ENCODE measurements around the gene PADI3. TPM values are rescaled to one million over a fixed set of nuclear protein-coding genes. Genes with fewer than 3 reads are reported as not detected.

PADI3 gene
- total RNA-seq, 2 donors from 2014 or later, result not detected

DNA sequence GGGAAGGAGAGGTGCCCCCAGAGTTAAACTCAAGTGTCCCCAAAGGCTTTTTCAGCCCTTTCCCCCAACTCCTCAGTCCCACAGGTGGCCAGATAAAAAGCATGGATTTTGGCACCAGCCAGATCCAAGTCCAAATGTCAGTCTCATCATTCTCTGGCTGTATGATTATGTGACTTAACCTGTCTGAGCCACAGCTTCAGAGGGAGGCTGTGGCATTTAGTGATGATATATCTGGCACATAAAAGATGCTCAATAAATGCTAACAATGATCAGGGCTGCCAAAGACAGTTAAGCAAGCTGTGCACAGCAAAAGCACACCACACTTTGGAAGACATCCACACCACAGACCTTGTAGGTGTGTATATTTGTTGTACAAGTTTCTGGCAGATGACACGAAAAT, 5.6 kb upstream of the PADI3 start:
- DNase-seq (no peak), ATAC-seq (no peak)
- no peak overlapping the region for H3K27ac ChIP-seq
- H3K9me3 ChIP-seq, result no peaks in the 10 kb centered on the region
- no peaks in the 10 kb centered on the region for H3K4me1 ChIP-seq
- intact Hi-C loops (cut with DNase I), result loop anchor here (5.0 kb wide), 1 partner anchor 111 kb away; no protein-coding TSS in a partner anchor
- H3K27me3 ChIP-seq, result no peaks in the 10 kb centered on the region
- no peaks in the 10 kb centered on the region for H3K36me3 ChIP-seq (replicated peaks in 1 of 2; ENCODE audit: insufficient read depth in 1 of 2, low read depth in 2 of 2)
- TF ChIP-seq, protein P1, sequence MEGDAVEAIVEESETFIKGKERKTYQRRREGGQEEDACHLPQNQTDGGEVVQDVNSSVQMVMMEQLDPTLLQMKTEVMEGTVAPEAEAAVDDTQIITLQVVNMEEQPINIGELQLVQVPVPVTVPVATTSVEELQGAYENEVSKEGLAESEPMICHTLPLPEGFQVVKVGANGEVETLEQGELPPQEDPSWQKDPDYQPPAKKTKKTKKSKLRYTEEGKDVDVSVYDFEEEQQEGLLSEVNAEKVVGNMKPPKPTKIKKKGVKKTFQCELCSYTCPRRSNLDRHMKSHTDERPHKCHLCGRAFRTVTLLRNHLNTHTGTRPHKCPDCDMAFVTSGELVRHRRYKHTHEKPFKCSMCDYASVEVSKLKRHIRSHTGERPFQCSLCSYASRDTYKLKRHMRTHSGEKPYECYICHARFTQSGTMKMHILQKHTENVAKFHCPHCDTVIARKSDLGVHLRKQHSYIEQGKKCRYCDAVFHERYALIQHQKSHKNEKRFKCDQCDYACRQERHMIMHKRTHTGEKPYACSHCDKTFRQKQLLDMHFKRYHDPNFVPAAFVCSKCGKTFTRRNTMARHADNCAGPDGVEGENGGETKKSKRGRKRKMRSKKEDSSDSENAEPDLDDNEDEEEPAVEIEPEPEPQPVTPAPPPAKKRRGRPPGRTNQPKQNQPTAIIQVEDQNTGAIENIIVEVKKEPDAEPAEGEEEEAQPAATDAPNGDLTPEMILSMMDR (IDR thresholded peaks at IDR 0.05), result no peak
- no peak for TF ChIP-seq POLR2A (IDR thresholded peaks at IDR 0.05)
- 57 to 58% methylated on average over 1 of the region's 1 CpG for whole genome bisulfite sequencing, 2 donors
- no peak overlapping the region for H3K4me3 ChIP-seq

DNA sequence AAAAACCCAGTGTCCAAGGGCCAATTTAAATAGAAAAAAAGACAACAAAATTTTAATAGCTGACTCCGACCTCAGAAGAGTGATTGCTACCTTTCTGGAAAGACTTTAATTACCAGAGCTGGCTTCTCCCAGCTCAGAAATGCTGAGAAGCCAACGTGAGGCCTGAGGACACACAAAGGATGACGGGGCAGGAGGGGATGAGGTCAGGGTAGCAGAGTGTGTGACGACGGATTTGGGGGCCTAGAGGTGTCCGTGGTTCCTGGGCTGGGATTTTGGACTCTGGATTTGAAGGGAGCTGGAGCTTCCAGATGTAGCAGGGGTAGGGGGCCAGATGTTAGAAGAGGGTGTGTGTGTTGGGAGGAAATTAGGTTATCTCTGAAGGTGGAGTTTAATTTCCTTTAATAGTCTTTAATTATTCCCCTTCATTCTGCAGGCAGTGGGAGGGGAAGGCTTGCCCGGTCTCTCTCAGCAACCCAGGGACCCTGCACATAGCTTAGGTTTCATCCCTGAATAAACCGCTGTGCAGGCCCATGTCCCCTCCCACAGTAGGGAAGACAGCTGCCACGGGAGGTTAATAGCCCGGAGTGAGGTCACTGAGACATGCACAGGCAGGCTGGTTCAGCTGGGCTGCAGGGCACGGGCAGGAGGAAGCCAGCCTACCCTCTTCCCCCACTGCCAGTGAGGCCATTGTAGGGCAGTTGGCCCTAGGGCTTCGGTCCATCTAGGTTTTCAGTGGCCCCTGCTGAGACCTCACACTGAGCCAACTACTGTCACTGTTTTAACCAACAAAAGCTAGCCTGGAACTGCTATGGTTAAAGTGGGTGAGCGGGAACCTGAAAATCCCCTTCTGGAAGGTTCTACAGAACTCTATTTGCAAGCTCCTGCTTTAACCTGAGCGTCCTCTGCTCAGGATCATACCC, 3.8 kb upstream of the PADI3 start:
- H3K4me1 ChIP-seq, result no peaks in the 10 kb centered on the region
- no peak for TF ChIP-seq POLR2A (IDR thresholded peaks at IDR 0.05)
- TF ChIP-seq, protein P1 (IDR thresholded peaks at IDR 0.05), result no peak
- 74 to 77% methylated on average over 7 to 14 of the region's 14 CpGs for WGBS, 2 donors
- no peaks in the 10 kb centered on the region for H3K9me3 ChIP-seq
- no peaks in the 10 kb centered on the region for H3K36me3 ChIP-seq (replicated peaks in 1 of 2; ENCODE audit: insufficient read depth in 1 of 2, low read depth in 2 of 2)
- H3K4me3 ChIP-seq, result no peak overlapping the region
- DNase-seq (no peak), ATAC-seq (no peak)
- intact Hi-C loops (cut with DNase I), result loop anchor here (5.0 kb wide), 1 partner anchor 113 kb away; no protein-coding TSS in a partner anchor
- no peaks in the 10 kb centered on the region for H3K27me3 ChIP-seq
- H3K27ac ChIP-seq, result no peak overlapping the region

DNA sequence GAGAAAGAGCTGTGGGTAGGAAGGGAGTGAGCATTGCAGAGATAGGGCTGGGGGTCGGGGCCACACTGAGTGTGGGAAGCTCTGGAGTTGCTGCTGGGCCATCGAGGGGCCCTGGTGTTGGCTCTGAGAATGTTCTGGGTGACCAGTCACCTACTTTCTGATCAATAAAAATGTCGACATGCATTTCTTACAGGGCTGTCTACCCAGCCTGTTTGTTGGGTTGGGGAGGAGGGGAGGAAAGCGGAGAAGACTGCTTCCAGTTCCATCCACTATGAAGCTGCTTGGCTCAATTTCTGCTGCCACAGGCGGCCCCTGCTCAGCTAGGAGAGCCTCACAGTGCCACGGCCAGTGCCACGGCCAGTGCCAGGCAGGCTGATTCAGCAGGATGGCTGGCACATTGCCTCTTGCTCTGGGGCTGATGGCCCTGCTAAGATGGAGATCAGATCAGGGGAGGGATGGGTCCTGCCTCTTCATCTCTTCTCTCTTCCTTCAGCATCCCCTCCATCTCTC, 3.0 kb upstream of the PADI3 start:
- H3K36me3 ChIP-seq (replicated peaks in 1 of 2; ENCODE audit: insufficient read depth in 1 of 2, low read depth in 2 of 2), result no peaks in the 10 kb centered on the region
- no peak overlapping the region for H3K4me3 ChIP-seq
- ATAC-seq (no peak), DNase-seq (no peak)
- H3K9me3 ChIP-seq, result no peaks in the 10 kb centered on the region
- TF ChIP-seq, protein P1 (IDR thresholded peaks at IDR 0.05), result no peak
- TF ChIP-seq POLR2A (IDR thresholded peaks at IDR 0.05), result no peak
- 64 to 65% methylated on average over 7 of the region's 7 CpGs for WGBS, 2 donors
- no peaks in the 10 kb centered on the region for H3K27me3 ChIP-seq
- H3K4me1 ChIP-seq, result no peaks in the 10 kb centered on the region
- no peak overlapping the region for H3K27ac ChIP-seq
- intact Hi-C loops (cut with DNase I), result no loop called here

DNA sequence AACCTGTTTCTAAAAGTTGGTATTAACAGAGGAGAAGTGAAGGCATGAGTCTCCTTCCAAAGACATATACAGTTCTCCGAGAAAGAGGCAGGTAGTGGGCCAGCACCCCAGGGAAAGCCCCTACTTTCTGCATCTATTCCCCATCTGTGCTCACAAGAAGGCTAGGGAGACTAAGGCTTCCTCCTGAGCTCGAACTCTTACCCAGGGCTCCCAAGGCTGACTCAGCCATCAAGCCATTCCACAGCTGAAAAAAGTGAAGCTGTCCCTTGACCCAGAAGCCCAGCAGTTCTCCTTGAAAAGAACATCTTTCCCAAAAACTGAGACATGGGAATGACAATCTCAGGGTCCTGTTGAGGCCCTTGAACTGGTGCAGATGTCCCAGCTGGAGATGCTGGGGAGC, 1.9 kb upstream of the PADI3 start:
- 78 to 88% methylated on average over 2 of the region's 2 CpGs for WGBS, 2 donors
- no peaks in the 10 kb centered on the region for H3K4me1 ChIP-seq
- DNase-seq (no peak), ATAC-seq (no peak)
- H3K27me3 ChIP-seq, result no peaks in the 10 kb centered on the region
- H3K4me3 ChIP-seq, result no peak overlapping the region
- no peaks in the 10 kb centered on the region for H3K36me3 ChIP-seq (replicated peaks in 1 of 2; ENCODE audit: insufficient read depth in 1 of 2, low read depth in 2 of 2)
- TF ChIP-seq POLR2A (IDR thresholded peaks at IDR 0.05), result no peak
- TF ChIP-seq, protein P1 (IDR thresholded peaks at IDR 0.05), result no peak
- no peak overlapping the region for H3K27ac ChIP-seq
- intact Hi-C loops (cut with DNase I), result no loop called here
- H3K9me3 ChIP-seq, result no peaks in the 10 kb centered on the region

All from body of pancreas (tissue), 4 donors.